ENCODE results near the gene AUTS2. TPM values are rescaled to one million over a fixed set of nuclear protein-coding genes. Genes with fewer than 3 reads are reported as not detected.

The AUTS2 gene
- total and polyA plus RNA-seq, 9 of the 15 experiments (the other 6 are each of a cell fraction or from before 2014, with no cell fraction given), result 0.58 TPM; not detected in 8

- FAIRE-seq, result no peak
- DNase-seq (ENCODE audit: extremely low read depth in 1 of 4, low spot score in 3 of 4), result no peak
- H3K79me2 ChIP-seq (ENCODE audit: control insufficient read depth, insufficient read depth, low read length), result no peaks in the 10 kb centered on the region
- no TSS peak for BruUV-seq (replicated peaks)
- CTCF ChIA-PET (ENCODE audit: low intra/inter-chr PET ratio), result interaction anchor here (2.7 to 2.8 kb wide), 2 partner anchors 904 to 906 kb away, joined by 14 to 21 read pairs; no protein-coding TSS in a partner anchor
- in situ Hi-C loops (cut with MboI), result no loop called here
- H3K27me3 ChIP-seq (ENCODE audit: control insufficient read depth in 2 of 2, insufficient read depth in 2 of 2, low read length in 2 of 2), result peaks cover 0 to 8% of the 10 kb centered on the region in 2 experiments; a peak in 2 of 5 replicates
- no peaks in the 10 kb centered on the region for H3K9me3 ChIP-seq (replicated peaks; ENCODE audit: control insufficient read depth, insufficient read depth, low read depth, low read length)
- intact Hi-C loops (cut with micrococcal nuclease), result no loop called here
- H3K4me1 ChIP-seq (replicated peaks in 1 of 2; ENCODE audit: control insufficient read depth in 2 of 2, insufficient read depth in 2 of 2, low read length in 2 of 2), result no peaks in the 10 kb centered on the region
- H3K36me3 ChIP-seq (ENCODE audit: control insufficient read depth, insufficient read depth, low read length), result no peaks in the 10 kb centered on the region
- no peak overlapping the region for H2AFZ ChIP-seq (ENCODE audit: low read depth, low read length)
- no peak overlapping the region for H3K9ac ChIP-seq (ENCODE audit: insufficient read depth in 1 of 2, low read depth in 2 of 2, low read length in 2 of 2)
- H3K27ac ChIP-seq (ENCODE audit: extremely low read depth, low read depth, low read length), result no peak overlapping the region
- H4K20me1 ChIP-seq (replicated peaks; ENCODE audit: control insufficient read depth, insufficient read depth, low read length), result no peaks in the 10 kb centered on the region
- 0% methylated on average over 6 of the region's 7 CpGs for WGBS (ENCODE audit: insufficient coverage, low coverage, missing lambda C conversion rate)
- H3K4me3 ChIP-seq, result no peak overlapping the region
- POLR2A ChIA-PET, result interaction anchor here (0.6 kb wide), 1 partner anchor 801 kb away, joined by 3 read pairs; no protein-coding TSS in a partner anchor
- H3K4me2 ChIP-seq (ENCODE audit: insufficient read depth, low read length), result no peak overlapping the region
- TF ChIP-seq RBM25 (IDR thresholded peaks at IDR 0.05; ENCODE audit: low read depth, low read length, severe bottlenecking) (no peak), ZNF398 (CRISPR knock-in tag; IDR thresholded peaks at IDR 0.05) (no peak), GATAD2A (IDR thresholded peaks at IDR 0.05) (no peak), TCF7L2 (IDR thresholded peaks at IDR 0.05; ENCODE audit: low read depth, low read length) (no peak), ATF7 (IDR thresholded peaks at IDR 0.05) (no peak), BDP1 (IDR thresholded peaks at IDR 0.05; ENCODE audit: insufficient read depth, insufficient read length) (no peak), TCFL5 (CRISPR knock-in tag; conservative IDR thresholded peaks at IDR 0.05) (no peak), NCOA1 (IDR thresholded peaks at IDR 0.05; ENCODE audit: low read depth) (no peak), STAG1 (CRISPR knock-in tag; IDR thresholded peaks at IDR 0.05; ENCODE audit: borderline replicate concordance) (no peak), DACH1 (IDR thresholded peaks at IDR 0.05; ENCODE audit: partially characterized antibody) (no peak), ZNF121 (CRISPR knock-in tag; conservative IDR thresholded peaks at IDR 0.05) (no peak), NFE2L1 (tag; IDR thresholded peaks at IDR 0.05; ENCODE audit: borderline replicate concordance, low read depth) (no peak), SRSF9 (IDR thresholded peaks at IDR 0.05; ENCODE audit: borderline replicate concordance, low read depth, low read length) (no peak), BCLAF1 (IDR thresholded peaks at IDR 0.05; ENCODE audit: borderline replicate concordance in 1 of 2, control insufficient read depth in 1 of 2, low read depth in 2 of 2, low read length in 1 of 2) (no peak), IRF2 (CRISPR knock-in tag; IDR thresholded peaks at IDR 0.05) (no peak), CTBP1 (IDR thresholded peaks at IDR 0.05; ENCODE audit: borderline replicate concordance) (no peak)
- no peak for ATAC-seq
- H3K9me1 ChIP-seq (ENCODE audit: control insufficient read depth, insufficient read depth, low read length), result no peaks in the 10 kb centered on the region
Observed at GRCh38 chr7:70830060-70830395, 1231.8 kb downstream of the AUTS2 start.
